HG03196 (cell line): Measurements from ENCODE around the gene KLHL2.
A peak's percentile ranks its signal among the peaks of the same experiment; 100 is the strongest.
"Not testable (repeated sequence)": the region's sequence is repeated elsewhere in the genome, so short reads cannot be mapped to it uniquely, and the experiment has no call there.

ENCODE experiments used
- ATAC-seq: cut with Tn5 transposase; IDR thresholded peaks from one replicate; pipeline ENCODE4 v1.9.1; 2021; ENCODE audit not compliant: unreplicated experiment

KLHL2 gene

DNA sequence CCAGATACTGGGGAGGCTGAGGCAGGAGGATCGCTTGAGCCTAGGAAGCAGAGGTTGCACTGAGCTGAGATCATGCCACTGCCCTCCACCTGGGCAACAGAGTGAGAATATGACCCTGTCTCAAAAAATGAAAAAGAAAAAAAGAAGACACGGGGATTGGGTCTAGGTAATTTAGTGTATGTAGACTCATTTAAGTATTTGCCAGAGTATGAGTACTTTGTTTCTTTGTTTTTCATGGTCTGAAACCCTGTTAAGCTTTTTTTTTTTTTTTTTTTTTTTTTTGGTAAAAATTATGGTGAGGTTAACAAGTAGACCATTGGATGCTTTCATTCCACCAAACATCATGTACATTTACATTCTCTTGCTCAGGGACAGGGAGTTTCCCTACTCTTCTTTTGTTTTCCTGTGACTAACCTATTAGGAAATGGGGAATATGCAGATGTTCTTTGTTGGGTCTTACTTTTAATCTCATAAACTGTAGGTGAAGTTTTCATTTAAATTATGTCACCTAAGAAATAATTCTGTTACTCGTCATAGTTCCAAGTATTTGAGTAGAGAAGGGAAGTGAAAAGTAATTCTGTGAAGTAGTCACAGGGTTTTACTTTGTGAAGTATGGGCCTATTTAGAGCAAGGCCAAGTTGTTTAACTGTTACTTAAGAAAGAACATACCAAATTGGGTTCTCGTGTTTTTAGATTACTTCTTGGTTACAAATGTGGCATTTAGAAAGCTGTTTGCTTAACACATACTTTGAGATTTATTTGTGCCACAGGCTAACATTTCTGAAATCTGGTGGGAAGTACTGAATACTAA is 25.5 kb downstream of the KLHL2 start:
- ATAC-seq, result peak; percentile 45

DNA sequence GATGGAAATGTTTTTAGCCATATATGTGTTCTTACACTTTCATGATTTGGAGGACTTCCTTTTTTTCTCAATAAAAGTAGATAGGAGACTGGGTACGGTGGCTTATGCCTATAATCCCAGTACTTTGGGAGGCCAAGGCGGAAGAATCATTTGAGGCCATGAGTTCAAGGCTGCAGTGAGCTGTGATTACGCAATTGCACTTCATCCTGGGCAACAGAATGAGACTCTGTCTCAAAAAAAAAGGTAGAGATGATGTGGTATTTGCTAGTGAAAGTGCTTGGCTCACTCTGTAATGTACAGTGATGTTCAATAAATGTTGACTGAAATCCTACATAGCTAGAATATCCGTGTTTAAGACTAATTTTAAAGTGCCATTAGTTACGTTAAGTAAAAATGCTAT is 27.4 kb downstream of the KLHL2 start:
- no peak for ATAC-seq

DNA sequence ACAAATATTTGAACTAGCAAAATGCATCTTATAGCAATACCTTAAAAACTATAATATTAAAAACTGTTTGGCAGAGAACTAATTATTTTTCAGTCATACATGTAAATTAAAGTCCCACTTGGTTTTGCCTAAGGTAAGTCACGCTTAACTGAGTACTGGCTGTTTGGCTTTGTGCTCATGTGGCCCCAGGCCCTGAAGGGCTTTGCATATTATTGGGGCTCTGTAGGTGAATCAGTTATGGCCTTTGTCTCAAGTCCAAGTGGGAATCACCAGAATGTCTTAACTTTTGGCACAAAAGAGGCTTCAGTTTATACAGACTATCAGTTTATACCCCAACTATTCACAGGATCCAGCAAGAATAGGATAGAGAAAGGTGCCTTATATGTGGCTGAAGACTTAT is 29.5 kb downstream of the KLHL2 start:
- ATAC-seq, result not testable (repeated sequence)

DNA sequence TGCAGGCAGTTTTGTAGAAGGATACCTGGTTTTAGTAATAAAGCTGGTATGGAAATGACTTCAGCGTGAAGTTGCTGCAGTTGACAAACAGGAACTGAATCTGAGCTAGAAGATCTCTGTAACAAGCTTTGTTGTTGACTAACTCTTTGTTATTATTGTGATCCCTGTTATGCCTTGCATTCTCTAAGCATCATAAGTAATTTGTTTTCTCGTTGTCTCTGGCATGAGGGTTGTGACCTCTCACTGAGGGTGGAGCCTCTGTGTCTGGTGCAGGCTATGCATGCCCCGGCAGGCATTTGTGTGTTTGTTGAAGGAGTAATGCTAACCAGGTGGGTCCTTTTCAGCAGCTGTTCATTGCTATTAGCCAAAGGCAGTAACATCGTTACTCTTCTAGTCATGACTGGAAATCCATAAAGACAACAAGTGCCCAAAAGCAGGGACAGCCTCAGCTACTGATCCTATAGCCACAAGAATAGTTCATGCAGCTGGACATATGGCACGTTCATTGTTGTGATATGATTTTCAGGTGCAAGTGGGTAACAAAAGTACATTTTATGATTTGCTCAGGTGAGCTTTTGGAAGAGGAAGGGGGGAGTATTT is 30.8 kb downstream of the KLHL2 start:
- ATAC-seq, result peak; percentile 57

DNA sequence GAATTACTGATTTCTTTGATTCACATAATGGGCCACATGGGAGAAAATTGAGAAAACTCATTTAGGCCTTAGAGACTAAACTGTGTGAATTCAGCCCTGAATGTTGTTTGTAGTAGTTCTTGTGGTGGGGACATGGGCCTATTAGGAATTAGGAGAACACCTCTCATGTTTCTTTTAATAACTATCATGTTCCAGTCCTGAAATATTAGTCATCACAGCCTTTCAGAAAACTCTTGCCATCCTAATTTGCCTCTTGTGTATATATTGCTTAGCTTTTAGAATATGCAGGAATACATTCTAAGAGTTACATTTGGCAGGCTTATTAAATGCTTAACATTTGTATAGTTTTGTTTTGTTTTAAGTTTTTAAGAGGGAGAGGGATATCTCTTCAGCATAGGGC is 33.4 kb downstream of the KLHL2 start:
- ATAC-seq, result not testable (repeated sequence)

DNA sequence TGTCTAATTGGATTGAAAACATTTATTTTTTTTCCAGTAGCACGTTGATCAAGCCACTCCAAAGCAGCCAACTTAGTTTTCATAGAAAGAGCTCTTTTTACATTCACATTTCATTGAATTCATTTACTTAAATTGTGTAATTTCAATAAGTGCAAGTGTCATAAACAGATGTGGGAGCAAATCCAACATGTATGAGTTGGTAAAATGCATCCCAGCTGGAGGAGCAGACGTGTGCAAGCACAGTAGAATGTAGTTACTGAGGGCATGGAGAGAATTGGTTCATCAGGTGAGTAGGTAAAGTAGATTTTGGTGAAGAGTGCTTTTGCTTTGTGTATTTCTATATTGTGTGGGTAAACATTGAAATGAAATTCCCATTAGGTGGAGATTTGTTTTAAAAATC is 36.8 kb downstream of the KLHL2 start:
- not testable (repeated sequence) for ATAC-seq

DNA sequence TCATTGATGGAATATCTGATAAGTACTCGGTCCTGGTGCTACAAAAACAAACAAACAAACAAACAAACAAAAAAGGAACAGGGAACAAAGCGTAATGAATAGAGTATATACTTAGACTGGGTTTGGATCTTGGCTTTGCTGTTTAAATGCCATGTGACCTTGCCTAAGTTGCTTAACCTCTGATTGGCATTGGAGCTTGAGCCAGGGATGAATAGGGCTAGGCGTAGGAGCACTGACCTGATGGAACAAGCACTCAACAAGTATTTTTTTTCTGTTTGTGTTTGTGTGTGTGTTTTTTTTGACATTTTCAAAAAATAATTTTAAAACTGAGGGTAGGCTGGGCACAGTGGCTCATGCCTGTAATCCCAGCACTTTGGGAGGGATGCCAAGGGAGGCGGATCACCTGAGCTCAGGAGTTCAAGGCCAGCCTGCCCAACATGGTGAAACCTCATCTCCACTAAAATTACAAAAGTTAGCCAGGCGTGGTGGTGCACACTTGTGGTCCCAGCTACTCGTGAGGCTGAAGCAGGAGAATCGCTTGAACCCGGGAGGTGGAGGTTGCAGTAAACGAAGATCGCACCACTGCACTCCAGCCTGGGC is 37.3 kb downstream of the KLHL2 start:
- not testable (repeated sequence) for ATAC-seq

DNA sequence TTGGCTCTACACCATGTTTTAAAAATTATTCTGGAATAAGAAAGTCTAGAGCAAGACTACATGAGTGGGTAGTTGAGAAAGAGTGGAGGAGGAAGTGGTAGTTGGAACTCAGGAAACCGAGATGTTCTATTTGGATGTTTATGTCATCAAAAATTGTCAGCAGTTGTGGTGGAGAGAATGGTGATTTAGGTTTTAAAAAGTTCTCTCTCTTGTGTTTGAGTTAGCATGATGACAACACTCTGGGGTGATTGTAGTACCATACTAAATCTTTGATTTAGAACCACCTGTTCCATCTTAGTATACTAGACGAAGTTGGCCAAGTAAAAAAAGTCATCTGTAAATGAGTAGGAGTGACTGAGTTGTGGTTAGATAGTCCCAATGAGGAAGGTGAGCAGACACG is 40.7 kb downstream of the KLHL2 start:
- ATAC-seq, result no peak

DNA sequence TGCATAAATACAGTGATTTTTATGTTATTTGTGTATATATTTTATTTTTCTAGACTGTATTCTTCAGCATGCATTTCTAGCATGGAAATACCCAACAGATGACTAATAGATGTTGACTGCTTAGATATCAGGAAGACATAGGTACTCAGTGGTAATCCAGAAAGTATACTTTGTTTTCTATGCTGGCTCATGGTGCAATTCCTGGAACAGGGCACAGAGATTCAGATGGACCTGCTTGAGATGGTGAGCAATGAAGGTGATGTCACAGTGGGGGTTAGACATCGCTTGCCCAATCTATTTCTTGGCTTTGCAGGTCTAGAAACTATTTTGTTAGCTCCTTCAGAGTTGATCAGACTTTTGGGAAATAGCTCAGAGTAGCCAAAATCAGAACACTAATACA is 41.5 kb downstream of the KLHL2 start:
- not testable (repeated sequence) for ATAC-seq

DNA sequence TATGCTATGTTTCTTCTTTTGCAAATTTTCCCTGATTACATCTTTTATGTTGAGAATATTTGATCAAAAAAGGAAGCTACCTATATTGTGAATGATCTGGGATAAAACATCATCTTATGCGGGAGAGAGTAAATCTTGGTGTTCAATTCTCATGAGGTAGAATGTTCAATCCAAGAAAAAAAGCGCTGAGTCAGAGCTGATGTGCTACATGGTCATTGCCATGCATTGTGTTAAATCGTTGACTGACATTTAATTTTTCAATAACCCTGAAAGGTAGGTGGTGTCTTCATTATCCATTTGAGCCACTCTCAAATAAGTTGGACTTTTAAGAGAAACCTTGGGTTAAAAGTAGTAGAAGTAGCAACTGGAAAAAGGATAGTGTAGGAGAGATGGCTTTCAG is 47.4 kb downstream of the KLHL2 start:
- not testable (repeated sequence) for ATAC-seq

DNA sequence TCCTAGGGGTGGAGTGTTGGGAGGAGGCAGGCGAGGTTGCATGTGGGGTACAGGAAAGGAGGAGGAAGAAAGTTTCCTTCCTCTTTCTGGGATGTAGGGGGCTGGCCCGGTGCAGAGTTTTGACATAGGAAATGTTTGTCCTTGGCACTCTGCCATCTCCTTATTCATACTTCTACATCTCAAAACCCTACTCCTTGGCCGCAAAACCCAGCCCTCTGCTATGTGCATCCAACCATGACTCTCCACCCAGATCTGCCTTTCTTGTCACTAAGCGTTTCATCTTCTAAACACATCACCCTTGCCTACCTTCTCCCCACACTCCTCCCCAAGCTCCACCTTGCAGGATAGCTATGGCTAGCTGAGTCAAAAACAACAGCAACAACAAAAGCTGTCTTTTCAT is 48.1 kb downstream of the KLHL2 start:
- peak; percentile 91 for ATAC-seq

DNA sequence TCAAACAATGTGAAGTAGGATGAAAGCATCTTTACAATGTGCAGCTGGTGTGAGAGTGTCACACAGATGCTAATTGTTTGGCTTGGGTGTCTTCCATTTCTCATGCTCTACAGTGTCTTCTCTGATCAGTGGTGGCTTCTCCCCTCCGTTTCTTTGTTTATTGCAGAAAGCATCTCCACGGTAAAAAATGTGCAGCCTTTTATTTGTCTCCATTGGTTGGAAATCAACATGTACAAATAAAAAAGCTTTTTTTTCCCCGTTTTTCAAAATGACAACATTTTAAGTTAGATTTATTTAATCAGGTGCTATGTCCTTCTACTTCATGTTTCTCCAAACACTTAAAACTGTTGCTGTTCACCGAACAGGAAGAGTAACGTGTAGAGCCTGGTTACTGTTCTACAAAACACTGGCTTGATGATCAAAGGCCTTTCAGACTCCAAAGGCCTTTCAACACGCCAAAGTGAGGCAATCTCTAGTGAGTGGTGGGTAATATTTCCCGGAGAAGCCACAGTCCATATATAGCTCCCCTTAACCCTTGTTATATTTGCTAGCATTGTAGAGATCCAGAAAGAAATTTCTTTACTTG is 48.8 kb downstream of the KLHL2 start:
- ATAC-seq, result not testable (repeated sequence)

DNA sequence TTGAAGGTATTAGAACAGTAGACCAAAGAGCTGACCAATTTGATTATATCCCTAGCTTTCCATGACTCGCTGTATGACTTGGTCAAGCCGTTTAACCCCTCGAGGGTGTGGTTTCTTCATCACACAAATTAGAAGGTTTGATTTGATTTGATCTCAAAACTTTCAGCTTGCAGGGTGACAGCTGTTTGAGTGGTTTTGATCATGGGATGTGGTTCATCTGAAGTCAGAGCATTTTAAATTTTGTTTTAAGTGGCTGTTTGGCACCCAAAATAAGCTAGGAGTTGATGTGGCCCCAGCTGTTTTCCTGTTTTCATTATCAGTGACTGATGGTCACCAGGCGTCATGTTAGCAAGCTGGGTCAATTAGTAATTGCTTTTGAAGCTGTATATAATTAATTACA is 52.4 kb downstream of the KLHL2 start:
- ATAC-seq, result not testable (repeated sequence)

DNA sequence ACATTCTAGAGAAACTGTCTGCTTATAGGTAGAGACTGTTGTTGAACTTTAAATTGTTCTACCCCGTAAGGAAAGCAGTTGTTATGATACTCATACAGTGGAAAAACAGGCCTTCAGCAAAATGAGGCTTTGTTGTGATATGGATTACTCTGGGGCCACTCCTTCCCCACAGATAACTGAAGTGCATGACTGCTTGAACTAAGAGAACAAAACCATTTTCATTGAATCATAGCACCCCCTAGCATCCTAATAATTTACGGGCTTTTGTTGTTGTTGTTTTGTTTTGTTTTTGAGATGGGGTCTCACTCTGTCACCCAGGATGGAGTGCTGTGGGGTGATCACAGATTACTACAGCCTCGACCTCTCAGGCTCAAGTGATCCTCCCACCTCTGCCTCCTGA is 54.9 kb downstream of the KLHL2 start:
- ATAC-seq, result not testable (repeated sequence)

DNA sequence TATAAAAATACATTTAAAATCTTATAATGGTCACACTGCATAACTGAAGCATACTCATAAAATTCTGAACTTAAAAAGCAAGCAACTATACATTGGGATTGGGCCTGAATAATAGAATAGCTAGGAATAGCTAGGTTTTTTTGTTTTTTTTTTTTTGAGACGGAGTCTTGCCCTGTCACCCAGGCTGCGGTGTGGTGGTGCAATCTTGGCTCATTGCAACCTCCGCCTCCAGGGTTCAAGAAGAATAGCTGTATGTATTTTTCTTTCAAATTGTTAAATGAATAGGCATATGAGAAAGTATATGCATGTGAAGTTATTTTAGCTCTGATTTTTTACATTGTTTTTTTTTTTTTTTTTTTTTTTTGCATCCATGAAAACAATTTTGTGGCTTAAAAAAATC is 56.1 kb downstream of the KLHL2 start:
- not testable (repeated sequence) for ATAC-seq

DNA sequence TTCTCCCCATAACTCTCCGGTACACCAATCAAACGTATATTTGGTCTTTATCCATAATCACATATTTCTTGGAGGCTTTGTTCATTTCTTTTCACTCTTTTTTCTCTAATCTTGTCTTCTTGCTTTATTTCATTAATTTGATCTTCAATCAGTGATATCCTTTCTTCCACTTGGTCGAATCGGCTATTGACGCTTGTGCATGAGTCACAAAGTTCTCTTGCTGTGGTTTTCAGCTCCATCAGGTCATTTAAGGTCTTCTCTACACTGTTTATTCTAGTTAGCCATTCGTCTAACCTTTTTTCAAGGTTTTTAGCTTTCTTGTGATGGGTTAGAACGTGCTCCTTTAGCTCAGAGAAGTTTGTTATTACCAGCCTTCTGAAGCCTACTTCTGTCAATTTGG is 62.6 kb downstream of the KLHL2 start:
- not testable (repeated sequence) for ATAC-seq

DNA sequence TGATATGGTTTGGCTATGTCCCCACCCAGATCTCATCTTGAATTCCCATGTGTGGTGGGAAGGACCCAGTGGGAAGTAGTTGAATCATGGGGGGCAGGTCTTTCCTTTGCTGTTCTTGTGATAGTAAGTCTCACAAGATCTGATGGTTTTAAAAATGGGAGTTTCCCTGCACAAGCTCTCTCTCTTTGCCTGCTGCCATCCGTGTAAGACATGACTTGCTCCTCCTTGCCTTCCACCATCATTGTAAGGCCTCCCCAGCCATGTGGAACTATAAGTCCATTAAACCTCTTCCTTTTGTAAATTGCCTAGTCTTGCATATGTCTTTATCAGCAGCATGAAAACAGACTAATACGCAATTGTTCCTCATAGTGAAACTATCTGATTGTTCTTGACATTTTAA is 66.1 kb downstream of the KLHL2 start:
- ATAC-seq, result not testable (repeated sequence)

DNA sequence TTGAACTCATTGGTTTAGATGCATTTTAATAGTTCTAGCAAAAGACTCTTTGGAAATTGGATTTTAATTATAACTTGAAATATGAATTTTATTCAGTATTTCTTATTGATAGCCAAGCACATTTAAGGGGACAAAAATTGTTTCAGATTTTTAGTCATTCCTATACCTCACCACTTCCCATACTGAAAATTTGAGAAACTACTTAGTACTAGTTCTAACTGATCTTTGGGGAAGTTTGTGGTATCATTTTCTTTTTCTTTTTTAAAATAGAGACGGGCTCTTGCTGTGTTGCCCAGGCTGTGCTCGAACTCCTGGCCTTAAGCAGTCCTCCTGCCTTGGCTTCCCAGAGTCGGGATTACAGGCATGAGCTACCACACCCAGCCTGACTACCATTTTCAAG is 68.0 kb downstream of the KLHL2 start:
- ATAC-seq, result not testable (repeated sequence)

DNA sequence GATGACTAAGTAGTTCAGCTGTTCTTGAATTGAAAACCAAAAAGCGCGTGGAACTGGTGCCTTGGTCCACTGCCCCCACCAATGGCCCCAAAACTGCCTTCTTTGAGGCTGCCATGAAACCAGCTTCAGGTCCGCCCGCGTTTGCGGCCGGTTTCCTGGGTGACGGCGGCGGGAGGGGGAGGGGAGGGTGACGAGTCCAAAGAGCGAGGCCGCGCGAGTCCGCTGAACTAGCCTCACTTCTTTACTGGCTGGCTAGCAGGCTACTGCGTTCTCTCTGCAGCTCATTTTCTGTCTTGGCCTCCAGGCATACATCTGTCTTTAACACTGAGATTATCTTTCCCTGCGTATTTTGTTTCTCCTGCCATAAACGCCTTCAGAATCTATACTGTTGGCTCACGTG is 72.2 kb downstream of the KLHL2 start:
- not testable (repeated sequence) for ATAC-seq

DNA sequence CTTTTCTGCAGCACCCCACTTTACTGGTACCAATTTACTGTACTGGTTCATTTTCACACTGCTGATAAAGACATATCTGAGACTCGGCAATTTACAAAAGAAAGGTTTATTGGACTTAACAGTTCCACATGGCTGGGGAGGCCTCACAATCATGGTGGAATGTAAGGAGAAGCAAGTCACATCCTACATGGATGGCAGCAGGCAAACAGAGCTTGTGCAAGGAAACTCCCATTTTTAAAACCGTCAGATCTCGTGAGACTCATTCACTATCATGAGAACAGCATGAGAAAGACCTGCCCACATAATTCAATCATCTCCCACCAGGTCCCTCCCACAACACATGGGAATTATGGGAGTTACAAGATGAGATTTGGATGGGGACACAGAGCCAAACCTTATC is 77.3 kb downstream of the KLHL2 start:
- not testable (repeated sequence) for ATAC-seq

DNA sequence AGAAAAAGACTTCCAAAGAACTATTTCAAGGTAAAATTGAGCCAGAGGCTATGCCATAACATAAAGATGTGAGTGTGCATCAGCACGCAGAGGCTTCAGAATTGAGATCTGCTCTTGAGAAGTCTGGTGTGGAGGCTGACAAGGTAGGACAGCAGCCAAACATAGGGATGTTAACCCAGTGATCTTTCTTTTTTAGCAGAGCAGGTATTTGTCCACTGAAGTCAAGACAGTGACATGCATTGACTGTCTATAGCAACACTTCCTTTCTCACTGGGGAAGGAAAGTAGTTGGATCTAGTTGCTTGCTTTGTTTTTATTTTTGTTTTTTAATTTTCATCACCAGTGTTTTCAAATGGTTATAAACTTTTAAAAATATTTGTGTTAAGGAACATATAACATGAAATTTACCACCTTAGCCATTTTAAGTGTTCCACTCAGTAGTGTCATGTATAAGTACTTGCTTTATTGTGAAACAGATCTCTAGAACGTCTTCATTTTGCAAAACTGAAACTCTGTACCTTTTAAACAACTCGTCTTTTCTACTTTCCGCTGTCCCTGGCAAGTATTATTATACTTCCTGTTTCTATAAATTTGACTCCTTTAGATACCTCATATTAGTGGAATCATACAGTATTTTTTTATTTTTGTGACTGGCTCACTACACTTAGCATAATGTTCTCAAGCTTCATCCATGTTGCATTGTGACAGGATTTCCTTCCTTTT is 79.4 kb downstream of the KLHL2 start:
- peak; percentile 72 for ATAC-seq
